IMR-90 (cell line): ENCODE measurements around the gene NAA80.

Experiments
- CTCF ChIP-seq: conservative IDR thresholded peaks from 2 replicates; pipeline ENCODE4 v1.5.1; 2012; ENCODE audit warnings: mild to moderate bottlenecking, low read depth, low read length, improper control_type of control experiment
- ELK1 ChIP-seq: fragments of 150-350 bp; IDR thresholded peaks from 2 replicates; pipeline ENCODE4 v1.6.1; 2016; ENCODE audit warnings: low read depth, mild to moderate bottlenecking, low read length, moderate library complexity, borderline replicate concordance
- POLR2A ChIP-seq: IDR thresholded peaks from 2 replicates; pipeline ENCODE4 v1.6.1; 2012; ENCODE audit warnings: mild to moderate bottlenecking, low read depth, low read length
- RFX5 ChIP-seq: IDR thresholded peaks from 2 replicates; pipeline ENCODE4 v1.8.0; 2012; ENCODE audit warnings: low read depth, mild to moderate bottlenecking, low read length, moderate library complexity
- SMC3 ChIP-seq: fragments of 150-350 bp; IDR thresholded peaks from 2 replicates; pipeline ENCODE4 v1.6.1; 2016; ENCODE audit warnings: low read depth, mild to moderate bottlenecking, antibody characterized with exemption, low read length, moderate library complexity

- no peak for TF ChIP-seq CTCF
- TF ChIP-seq POLR2A, result no peak
- TF ChIP-seq ELK1, result no peak
- no peak for TF ChIP-seq RFX5
- no peak for TF ChIP-seq SMC3
These were observed 23.8 kb downstream of the NAA80 start for GRCh38 chr3:50275141-50275995.
